Measurements from ENCODE around the gene TGM5. TPM values are rescaled to one million over a fixed set of nuclear protein-coding genes. Genes with fewer than 3 reads are reported as not detected.
A peak's percentile ranks its signal among the peaks of the same experiment; 100 is the strongest.
"Not testable (repeated sequence)": the region's sequence is repeated elsewhere in the genome, so short reads cannot be mapped to it uniquely, and the experiment has no call there.

TGM5 gene
- total RNA-seq, 1 donor from 2014 or later, result not detected

DNA sequence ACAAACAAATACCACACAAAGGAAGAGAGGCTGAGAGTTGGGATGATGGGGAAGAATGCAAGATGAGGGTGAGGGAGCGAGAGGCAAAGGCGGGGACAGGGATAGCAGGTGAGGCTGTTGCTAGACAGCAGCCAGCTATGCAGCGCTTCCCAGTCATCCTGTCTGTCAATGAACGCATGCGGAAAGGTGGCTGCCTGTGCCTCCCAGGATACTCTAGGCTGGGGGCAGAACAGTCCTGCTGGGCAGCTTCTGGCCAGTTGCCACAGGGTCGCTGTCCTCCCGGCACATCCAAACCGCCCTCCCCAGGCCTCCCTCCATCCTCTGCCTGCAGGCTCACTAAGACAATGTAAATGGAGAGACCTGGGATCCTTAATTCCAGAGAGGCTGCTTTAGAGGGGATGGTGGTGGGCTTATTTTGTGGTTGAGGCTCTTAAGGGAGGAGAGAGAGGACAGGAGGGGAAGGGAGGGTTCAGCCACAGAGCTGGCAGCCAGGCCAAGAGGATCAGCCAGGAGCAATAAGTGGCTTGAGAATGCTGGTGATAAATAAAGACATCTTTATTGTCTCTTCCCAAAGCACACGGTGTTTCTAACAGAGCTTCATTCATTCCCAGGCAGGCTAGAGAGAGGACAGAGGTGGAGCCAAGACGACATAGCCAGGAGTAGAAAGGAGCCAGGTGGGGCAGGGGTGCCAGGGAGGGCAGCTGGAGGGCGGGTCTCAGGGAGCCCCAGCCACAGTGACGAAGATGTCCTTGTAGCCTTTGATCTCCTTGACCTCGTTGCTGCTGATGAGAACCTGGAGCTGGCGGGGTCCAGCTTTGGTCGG is 9.2 kb upstream of the TGM5 start:
- no peak for DNase-seq

GRCh38 chr15:43274136-43274535 is 7.4 kb upstream of the TGM5 start:
- DNase-seq, result no peak

- DNase-seq, result no peak
Measured at GRCh38 chr15:43273243-43273642, 6.5 kb upstream of the TGM5 start.

- DNase-seq, result not testable (repeated sequence)
Measured at GRCh38 chr15:43271908-43272307, 5.2 kb upstream of the TGM5 start.

- DNase-seq, result no peak
Measured at GRCh38 chr15:43270676-43271306, 4.1 kb upstream of the TGM5 start.

GRCh38 chr15:43270113-43270665 is 3.5 kb upstream of the TGM5 start:
- DNase-seq, result no peak

GRCh38 chr15:43268111-43269105 is 1.7 kb upstream of the TGM5 start:
- peak; percentile 24 for DNase-seq

GRCh38 chr15:43267439-43267838 is 711 bp upstream of the TGM5 start:
- no peak for DNase-seq

GRCh38 chr15:43266386-43266785 is 342 bp downstream of the TGM5 start:
- DNase-seq, result no peak

- DNase-seq, result no peak
Measured at GRCh38 chr15:43260011-43260615, 6.6 kb downstream of the TGM5 start.

DNA sequence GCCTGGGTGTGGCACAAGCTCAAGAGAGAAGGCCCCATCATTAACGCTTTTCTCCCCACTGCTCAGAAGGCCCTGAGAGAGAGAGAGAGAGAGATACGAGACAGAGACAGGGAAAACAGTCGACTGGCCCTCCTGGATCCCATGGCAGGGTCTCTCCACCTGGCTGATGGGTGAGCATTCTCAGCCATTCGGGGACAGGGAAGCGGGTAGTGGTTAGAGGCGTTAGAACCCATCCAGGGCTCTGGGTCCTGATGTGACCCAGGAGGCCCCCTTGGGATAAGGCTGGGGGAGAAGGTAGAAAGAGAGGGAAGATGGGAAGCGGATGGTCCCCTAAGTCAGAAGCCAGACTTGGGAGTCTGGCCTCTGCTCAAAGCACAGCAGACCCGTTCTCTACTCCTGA is 7.9 kb downstream of the TGM5 start:
- no peak for DNase-seq

DNA sequence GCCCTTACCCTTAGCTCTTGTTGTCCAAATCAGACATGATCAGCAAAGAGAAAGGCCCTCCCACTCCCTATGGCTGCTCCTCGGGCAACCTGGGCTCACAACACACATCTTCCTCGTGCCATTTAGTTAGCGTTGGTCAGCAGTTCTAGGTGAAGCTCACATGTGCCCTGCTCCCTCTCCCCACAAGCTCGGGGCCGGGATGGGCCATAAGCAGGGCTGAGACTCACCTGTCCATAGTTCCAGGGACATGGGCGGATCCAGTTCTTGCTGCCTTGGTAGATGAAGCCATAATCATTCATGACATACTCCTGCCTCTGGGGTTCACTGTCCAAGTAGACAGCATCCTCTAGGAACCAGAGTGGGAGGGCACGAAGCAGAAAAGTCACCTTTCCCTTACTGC is 10.4 kb downstream of the TGM5 start:
- no peak for DNase-seq

GRCh38 chr15:43255376-43255775 is 11.4 kb downstream of the TGM5 start:
- DNase-seq, result no peak

DNA sequence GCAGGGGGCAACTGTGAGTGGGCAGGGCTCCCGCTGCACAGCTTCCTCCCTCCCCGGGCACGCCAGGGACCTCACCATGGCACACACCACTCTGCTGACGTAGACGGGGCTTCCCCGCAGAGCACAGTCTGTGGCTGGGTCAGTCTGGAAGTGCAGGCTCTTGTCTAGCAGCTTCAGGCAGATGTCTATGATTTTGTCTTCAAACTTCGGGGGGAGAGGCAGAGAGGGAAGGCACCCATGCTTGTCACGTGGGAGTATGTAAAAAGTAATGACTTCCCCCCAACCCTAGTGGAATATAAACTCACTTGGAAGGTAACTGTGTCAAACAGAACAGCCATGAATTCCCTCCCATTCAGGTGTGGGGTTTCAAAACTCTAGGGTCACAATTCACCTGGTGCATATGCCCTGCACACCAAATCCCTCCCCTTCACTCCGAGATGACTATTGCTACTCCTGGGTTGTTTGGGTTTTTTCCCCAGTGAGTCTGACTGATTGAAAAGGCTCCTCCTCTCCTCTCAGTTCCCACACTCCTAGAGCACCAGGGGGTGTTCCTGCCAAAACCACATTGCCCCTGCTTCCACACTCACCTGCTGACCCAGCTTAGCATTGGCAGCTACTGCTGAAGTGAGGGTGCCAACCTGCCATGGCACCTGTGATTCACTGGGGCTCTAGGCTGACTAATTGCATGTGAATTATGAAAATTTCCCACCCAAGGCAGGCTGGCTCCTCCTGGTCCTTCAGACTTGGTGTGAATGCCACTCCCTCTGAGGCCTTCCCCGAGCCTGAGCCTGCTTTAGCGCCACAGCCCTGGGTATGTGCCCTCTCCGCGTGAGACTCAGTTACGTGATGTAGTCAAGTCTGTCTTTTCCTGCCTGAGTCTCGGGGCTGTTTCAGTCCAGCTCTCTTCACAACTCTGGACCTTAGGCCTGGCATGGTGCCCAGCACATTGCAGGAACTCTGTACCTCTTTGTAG is 13.0 kb downstream of the TGM5 start:
- DNase-seq, result peak; percentile 41

DNA sequence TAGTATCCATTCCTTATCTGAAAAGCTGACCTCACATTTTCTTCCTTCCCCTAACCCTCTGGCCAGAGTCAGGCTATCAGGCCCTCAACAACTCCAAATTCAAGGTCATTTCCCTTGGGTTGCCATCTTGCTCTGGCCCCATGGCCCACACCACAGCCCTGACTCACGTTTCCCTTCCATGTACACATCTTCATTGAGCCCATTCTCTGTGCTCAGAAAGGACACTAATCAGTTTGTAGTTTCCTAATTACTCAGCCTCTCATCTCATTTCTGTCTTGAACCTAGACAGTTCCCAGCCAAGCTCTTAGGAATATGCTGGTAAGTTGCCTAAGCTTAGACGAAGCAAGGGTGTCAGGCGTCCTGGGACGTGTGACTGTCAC is 14.9 kb downstream of the TGM5 start:
- DNase-seq, result no peak

GRCh38 chr15:43251185-43251870 is 15.4 kb downstream of the TGM5 start:
- no peak for DNase-seq

DNA sequence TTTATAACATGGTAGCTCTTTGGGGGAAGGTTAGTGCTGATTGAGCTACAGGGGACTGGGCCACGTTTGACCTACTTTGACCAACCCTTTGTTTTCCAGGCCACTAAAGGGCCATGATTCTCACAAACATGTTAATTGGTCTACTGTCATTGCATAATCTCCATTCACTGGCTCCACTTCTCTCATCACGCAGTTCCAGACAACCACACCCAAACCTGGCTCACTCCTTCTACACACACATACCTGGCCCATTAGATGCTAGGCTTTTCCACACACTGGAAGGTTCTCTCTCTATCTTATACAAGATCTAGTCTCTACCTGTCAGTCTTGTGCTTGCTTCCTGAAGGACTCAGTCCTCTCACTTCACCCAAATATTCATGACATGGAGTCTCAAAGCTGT is 15.9 kb downstream of the TGM5 start:
- DNase-seq, result no peak

- DNase-seq, result no peak
Measured at GRCh38 chr15:43249699-43250203, 17.0 kb downstream of the TGM5 start.

- DNase-seq, result no peak
Measured at GRCh38 chr15:43249236-43249635, 17.5 kb downstream of the TGM5 start.

GRCh38 chr15:43246261-43246774 is 20.4 kb downstream of the TGM5 start:
- no peak for DNase-seq
